IMR-90 (cell line): ENCODE measurements around the gene SIKE1.

Source experiments
- BHLHE40 ChIP-seq: fragments of 150-350 bp; IDR thresholded peaks from 2 replicates; pipeline ENCODE4 v1.6.1; 2016; ENCODE audit warnings: mild to moderate bottlenecking, low read depth, low read length
- CHD1 ChIP-seq: IDR thresholded peaks from 2 replicates; pipeline ENCODE4 v1.6.1; 2012; ENCODE audit warnings: low read depth, low read length, improper control_type of control experiment
- MAFK ChIP-seq: IDR thresholded peaks from 2 replicates; pipeline ENCODE4 v1.6.1; 2012; ENCODE audit warnings: low read depth, low read length, improper control_type of control experiment
- MXI1 ChIP-seq: IDR thresholded peaks from 2 replicates; pipeline ENCODE4 v1.6.1; 2012; ENCODE audit warnings: low read depth, mild to moderate bottlenecking, low read length, moderate library complexity, borderline replicate concordance
- POLR2A ChIP-seq: IDR thresholded peaks from 2 replicates; pipeline ENCODE4 v1.6.1; 2012; ENCODE audit warnings: mild to moderate bottlenecking, low read depth, low read length
- RAD21 ChIP-seq: IDR thresholded peaks from 2 replicates; pipeline ENCODE4 v1.6.1; 2012; ENCODE audit warnings: low read length, improper control_type of control experiment
- RCOR1 ChIP-seq: IDR thresholded peaks from 2 replicates; pipeline ENCODE4 v1.6.1; 2012; ENCODE audit warnings: mild to moderate bottlenecking, low read length, improper control_type of control experiment; ENCODE audit not compliant: insufficient replicate concordance
- RFX5 ChIP-seq: IDR thresholded peaks from 2 replicates; pipeline ENCODE4 v1.8.0; 2012; ENCODE audit warnings: low read depth, mild to moderate bottlenecking, low read length, moderate library complexity
- TF ChIP-seq, protein P1 (sequence below): conservative IDR thresholded peaks from 2 replicates; pipeline ENCODE4 v1.5.1; 2012; ENCODE audit warnings: mild to moderate bottlenecking, low read depth, low read length, improper control_type of control experiment

DNA sequence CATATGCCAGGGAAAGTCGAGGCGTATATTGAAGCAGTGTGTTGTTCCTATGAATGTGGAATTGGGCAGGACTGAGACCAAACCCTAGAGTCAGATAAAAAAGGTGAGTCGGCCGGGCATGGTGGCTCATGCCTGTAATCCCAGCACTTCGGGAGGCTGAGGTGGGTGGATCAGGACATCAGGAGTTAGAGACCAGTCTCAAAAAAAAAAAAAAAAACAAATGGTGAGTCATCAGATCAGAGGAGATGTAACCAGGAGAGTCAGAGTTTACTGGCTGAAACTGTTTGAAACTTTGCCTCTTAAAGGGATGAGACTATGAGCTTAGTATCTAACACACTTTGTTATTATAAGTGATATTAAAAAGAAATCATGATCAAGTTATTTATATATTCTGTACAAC, 47.8 kb upstream of the SIKE1 start:
- TF ChIP-seq, protein P1, sequence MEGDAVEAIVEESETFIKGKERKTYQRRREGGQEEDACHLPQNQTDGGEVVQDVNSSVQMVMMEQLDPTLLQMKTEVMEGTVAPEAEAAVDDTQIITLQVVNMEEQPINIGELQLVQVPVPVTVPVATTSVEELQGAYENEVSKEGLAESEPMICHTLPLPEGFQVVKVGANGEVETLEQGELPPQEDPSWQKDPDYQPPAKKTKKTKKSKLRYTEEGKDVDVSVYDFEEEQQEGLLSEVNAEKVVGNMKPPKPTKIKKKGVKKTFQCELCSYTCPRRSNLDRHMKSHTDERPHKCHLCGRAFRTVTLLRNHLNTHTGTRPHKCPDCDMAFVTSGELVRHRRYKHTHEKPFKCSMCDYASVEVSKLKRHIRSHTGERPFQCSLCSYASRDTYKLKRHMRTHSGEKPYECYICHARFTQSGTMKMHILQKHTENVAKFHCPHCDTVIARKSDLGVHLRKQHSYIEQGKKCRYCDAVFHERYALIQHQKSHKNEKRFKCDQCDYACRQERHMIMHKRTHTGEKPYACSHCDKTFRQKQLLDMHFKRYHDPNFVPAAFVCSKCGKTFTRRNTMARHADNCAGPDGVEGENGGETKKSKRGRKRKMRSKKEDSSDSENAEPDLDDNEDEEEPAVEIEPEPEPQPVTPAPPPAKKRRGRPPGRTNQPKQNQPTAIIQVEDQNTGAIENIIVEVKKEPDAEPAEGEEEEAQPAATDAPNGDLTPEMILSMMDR = no peak
- TF ChIP-seq BHLHE40 = no peak
- TF ChIP-seq CHD1 = no peak
- no peak for TF ChIP-seq RAD21
- no peak for TF ChIP-seq POLR2A
- TF ChIP-seq RFX5 = no peak
- no peak for TF ChIP-seq RCOR1
- no peak for TF ChIP-seq MXI1
- no peak for TF ChIP-seq MAFK
